ENCODE measurements around the gene RPL7A. TPM values are rescaled to one million over a fixed set of nuclear protein-coding genes. Genes with fewer than 3 reads are reported as not detected.

The RPL7A gene
- total and polyA plus RNA-seq, 2 of the 4 experiments (the other 2 are of a cell fraction), result 3,220 to 4,096 TPM

- Histone ChIP-seq H3K4me1 (ENCODE audit: control insufficient read depth, insufficient read depth, low read length) (peaks cover 16% of the 10 kb centered on the region), H3K23ac (ENCODE audit: low read depth, low read length) (no peak overlapping the region), H3K79me1 (ENCODE audit: low read depth in 1 of 2, low read length in 2 of 2) (peaks cover 31 to 66% of the 10 kb centered on the region in 2 experiments), H2AK5ac (ENCODE audit: low read depth, low read length) (no peak overlapping the region), H4K8ac (ENCODE audit: low read depth in 2 of 2, low read length in 2 of 2) (no peak overlapping the region), H3K9me1 (ENCODE audit: insufficient read depth, low read length) (peaks cover 6% of the 10 kb centered on the region; the same call in 1 of the 2 replicates), H3K4me3 (ENCODE audit: insufficient read depth, low read depth, low read length) (no peak overlapping the region), H3K18ac (ENCODE audit: low read depth, low read length) (no peak overlapping the region), H2BK20ac (ENCODE audit: low read depth, low read length) (no peak overlapping the region), H4K20me1 (ENCODE audit: insufficient read depth, low read length) (peaks cover 33% of the 10 kb centered on the region), H2AK9ac (replicated peaks; ENCODE audit: low read depth, low read length, poor library complexity) (no peak overlapping the region), H4K91ac (ENCODE audit: insufficient read depth, low read depth, low read length) (no peak overlapping the region), H3K4ac (ENCODE audit: low read depth, low read length) (no peak overlapping the region), H3K9me3 (ENCODE audit: control insufficient read depth, insufficient read depth, low read length) (no peaks in the 10 kb centered on the region), H3K27me3 (ENCODE audit: control insufficient read depth, insufficient read depth, low read length) (no peaks in the 10 kb centered on the region), H3K27ac (ENCODE audit: insufficient read depth, low read length) (no peak overlapping the region), H3K9ac (ENCODE audit: low read depth, low read length) (no peak overlapping the region), H2AFZ (replicated peaks; ENCODE audit: low read length, poor library complexity) (no peak overlapping the region), H3K14ac (replicated peaks; ENCODE audit: low read depth, low read length) (no peak overlapping the region), H3K56ac (ENCODE audit: extremely low read depth, insufficient read depth, low read length) (no peak overlapping the region), H2BK15ac (ENCODE audit: low read depth, low read length) (no peak overlapping the region), H3K36me3 (ENCODE audit: control insufficient read depth, insufficient read depth, low read length) (peaks cover 66% of the 10 kb centered on the region), H2BK5ac (ENCODE audit: low read depth, low read length, poor library complexity, severe bottlenecking) (no peak overlapping the region), H4K5ac (ENCODE audit: low read depth, low read length) (no peak overlapping the region), H3K4me2 (ENCODE audit: low read depth, low read length) (no peak overlapping the region), H2BK120ac (ENCODE audit: low read depth, low read length) (no peak overlapping the region)
- POLR2A ChIA-PET (ENCODE audit: unreplicated experiment), result no interaction called here
- WGBS, 2 experiments (ENCODE audit: extremely low coverage in 2 of 2, insufficient read length in 1 of 2), result no CpG with 5 or more reads among the region's 6 CpGs
- dilution Hi-C loops (cut with HindIII; ENCODE audit: low sequenced_read_pairs, unreplicated experiment) (no loop called here), in situ Hi-C loops (cut with MboI; ENCODE audit: low sequenced_read_pairs) (no loop called here), intact Hi-C loops (cut with micrococcal nuclease) (no loop called here)
- TF ChIP-seq ELK1 (IDR thresholded peaks at IDR 0.05; ENCODE audit: borderline replicate concordance, low read depth, low read length) (no peak), POLR2A (IDR thresholded peaks at IDR 0.05; ENCODE audit: low read depth, low read length) (no peak), BHLHE40 (IDR thresholded peaks at IDR 0.05; ENCODE audit: low read depth, low read length) (no peak), CEBPB (IDR thresholded peaks at IDR 0.05; ENCODE audit: low read depth, low read length) (no peak), RAD21 (IDR thresholded peaks at IDR 0.05; ENCODE audit: low read length) (no peak), MAZ (IDR thresholded peaks at IDR 0.05; ENCODE audit: borderline replicate concordance, low read depth, low read length) (no peak), RCOR1 (IDR thresholded peaks at IDR 0.05; ENCODE audit: insufficient replicate concordance, low read length) (no peak), CTCF (conservative IDR thresholded peaks at IDR 0.05; ENCODE audit: low read depth, low read length) (no peak), NFE2L2 (IDR thresholded peaks at IDR 0.05; ENCODE audit: low read depth, low read length) (no peak), USF2 (IDR thresholded peaks at IDR 0.05; ENCODE audit: low read depth, low read length) (no peak)
- BruUV-seq (replicated peaks), result no TSS peak
- CTCF ChIA-PET, result no interaction called here
- ATAC-seq (ENCODE audit: low read depth) (no peak), DNase-seq (no peak)
Measured at GRCh38 chr9:133345596-133345995, 2.4 kb upstream of the RPL7A start.

Measured in IMR-90 (cell line).